Progenitor cell of endocrine pancreas (in vitro differentiated cells): ENCODE data around the gene CRMP1. TPM values are rescaled to one million over a fixed set of nuclear protein-coding genes. Genes with fewer than 3 reads are reported as not detected.

ENCODE experiments used
- DNase-seq: peaks from one replicate; pipeline ENCODE4 v3.0.0; 2021; ENCODE audit warnings: low spot score; ENCODE audit not compliant: unreplicated experiment
- H3K27ac Mint-ChIP-seq: 2 replicates; pipeline ENCODE4 v1.8.0; 2021; ENCODE audit warnings: mild to moderate bottlenecking, moderate library complexity, mixed read lengths
- H3K27me3 Mint-ChIP-seq: 2 replicates; pipeline ENCODE4 v1.8.0; 2021; ENCODE audit warnings: mixed read lengths
- H3K36me3 Mint-ChIP-seq: 2 replicates; pipeline ENCODE4 v1.8.0; 2022; ENCODE audit warnings: mixed read lengths; ENCODE audit not compliant: insufficient read depth
- H3K4me1 Mint-ChIP-seq: 2 replicates; pipeline ENCODE4 v1.8.0; 2021; ENCODE audit warnings: low read depth, mixed read lengths
- H3K4me3 Mint-ChIP-seq: 2 replicates; pipeline ENCODE4 v1.8.0; 2021; ENCODE audit warnings: low read depth, mild to moderate bottlenecking, moderate library complexity, mixed read lengths
- H3K9me3 Mint-ChIP-seq: 2 replicates; pipeline ENCODE4 v1.8.0; 2021; ENCODE audit warnings: low read depth, mixed read lengths
- total RNA-seq: library from RNA; stranded (reverse); gene quantifications from 2 replicates; pipeline ENCODE4 v1.2.1, GENCODE V29; 2021
- TF ChIP-seq, protein P1 (sequence below): fragments of 200-600 bp; sonication (generic); IDR thresholded peaks from one replicate; pipeline ENCODE4 v1.5.0; 2021; ENCODE audit warnings: antibody characterized with exemption, mild to moderate bottlenecking; ENCODE audit not compliant: unreplicated experiment

The CRMP1 gene
- total RNA-seq, 1 donor from 2014 or later, result 17.6 TPM

- H3K36me3 Mint-ChIP-seq, result no peaks in the 10 kb centered on the region
- no peaks in the 10 kb centered on the region for H3K4me1 Mint-ChIP-seq
- H3K9me3 Mint-ChIP-seq, result peaks cover 4% of the 10 kb centered on the region
- no peak overlapping the region for H3K4me3 Mint-ChIP-seq
- H3K27me3 Mint-ChIP-seq, result peaks cover 83% of the 10 kb centered on the region
- TF ChIP-seq, protein P1, sequence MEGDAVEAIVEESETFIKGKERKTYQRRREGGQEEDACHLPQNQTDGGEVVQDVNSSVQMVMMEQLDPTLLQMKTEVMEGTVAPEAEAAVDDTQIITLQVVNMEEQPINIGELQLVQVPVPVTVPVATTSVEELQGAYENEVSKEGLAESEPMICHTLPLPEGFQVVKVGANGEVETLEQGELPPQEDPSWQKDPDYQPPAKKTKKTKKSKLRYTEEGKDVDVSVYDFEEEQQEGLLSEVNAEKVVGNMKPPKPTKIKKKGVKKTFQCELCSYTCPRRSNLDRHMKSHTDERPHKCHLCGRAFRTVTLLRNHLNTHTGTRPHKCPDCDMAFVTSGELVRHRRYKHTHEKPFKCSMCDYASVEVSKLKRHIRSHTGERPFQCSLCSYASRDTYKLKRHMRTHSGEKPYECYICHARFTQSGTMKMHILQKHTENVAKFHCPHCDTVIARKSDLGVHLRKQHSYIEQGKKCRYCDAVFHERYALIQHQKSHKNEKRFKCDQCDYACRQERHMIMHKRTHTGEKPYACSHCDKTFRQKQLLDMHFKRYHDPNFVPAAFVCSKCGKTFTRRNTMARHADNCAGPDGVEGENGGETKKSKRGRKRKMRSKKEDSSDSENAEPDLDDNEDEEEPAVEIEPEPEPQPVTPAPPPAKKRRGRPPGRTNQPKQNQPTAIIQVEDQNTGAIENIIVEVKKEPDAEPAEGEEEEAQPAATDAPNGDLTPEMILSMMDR, result no peak
- no peak overlapping the region for H3K27ac Mint-ChIP-seq
- no peak for DNase-seq
Observed at GRCh38 chr4:5900844-5901243, 8.0 kb upstream of the CRMP1 start.

DNA sequence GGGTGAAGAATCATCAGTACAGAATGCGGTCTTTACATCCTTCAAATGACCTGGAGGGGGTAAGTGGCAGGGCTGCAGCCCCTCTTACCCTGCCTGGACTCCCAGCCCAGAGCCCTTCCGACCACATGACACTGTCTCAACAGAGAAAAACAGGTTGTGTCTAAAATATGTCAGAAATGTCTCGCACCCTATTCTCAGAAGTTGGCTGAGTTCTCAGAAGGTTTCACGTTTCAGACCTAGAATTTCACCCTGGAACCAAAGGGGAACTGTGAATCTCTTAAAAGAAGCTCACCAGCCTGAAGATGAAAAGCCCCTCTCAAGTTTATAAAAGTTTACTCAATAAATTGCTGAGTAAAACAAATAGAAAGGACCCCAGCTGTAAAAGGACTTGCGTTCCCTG is 7.0 kb upstream of the CRMP1 start:
- Mint-ChIP-seq H3K9me3 (peaks cover 4% of the 10 kb centered on the region), H3K27ac (no peak overlapping the region), H3K4me1 (no peaks in the 10 kb centered on the region), H3K36me3 (no peaks in the 10 kb centered on the region), H3K27me3 (peaks cover 83% of the 10 kb centered on the region), H3K4me3 (no peak overlapping the region)
- TF ChIP-seq, protein P1, result no peak
- DNase-seq, result no peak

DNA sequence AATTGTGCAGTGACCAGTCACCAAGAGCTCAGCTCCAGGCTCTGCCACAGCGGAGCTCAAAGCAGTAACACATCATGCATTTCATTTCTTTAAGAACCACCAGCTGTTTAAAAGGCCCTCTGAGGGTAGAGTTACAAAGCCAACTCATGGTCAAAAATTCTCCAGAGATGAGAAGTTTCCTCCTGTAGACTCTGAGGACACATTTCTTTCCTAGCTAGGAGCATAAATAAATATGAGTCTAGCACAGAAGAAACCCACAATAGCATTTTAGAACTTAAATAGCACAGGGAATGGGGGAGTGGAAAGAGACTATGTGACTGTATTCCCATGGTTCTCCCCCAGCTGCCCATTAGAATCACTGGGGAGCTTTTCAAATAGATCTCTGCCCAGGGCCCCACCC is 6.5 kb upstream of the CRMP1 start:
- Mint-ChIP-seq H3K36me3 (no peaks in the 10 kb centered on the region), H3K27me3 (peaks cover 85% of the 10 kb centered on the region), H3K27ac (no peak overlapping the region), H3K4me1 (no peaks in the 10 kb centered on the region), H3K9me3 (peaks cover 4% of the 10 kb centered on the region), H3K4me3 (no peak overlapping the region)
- DNase-seq, result no peak
- TF ChIP-seq, protein P1, result no peak

- no peaks in the 10 kb centered on the region for H3K4me1 Mint-ChIP-seq
Observed at GRCh38 chr4:5897674-5898073, 4.8 kb upstream of the CRMP1 start.

GRCh38 chr4:5895287-5895686 is 2.4 kb upstream of the CRMP1 start:
- TF ChIP-seq, protein P1, result no peak
- Mint-ChIP-seq H3K27me3 (peaks cover 90% of the 10 kb centered on the region), H3K4me3 (no peak overlapping the region)

More at GRCh38 chr4:5897674-5898073, 4.8 kb upstream of the CRMP1 start:
- Mint-ChIP-seq H3K9me3 (peaks cover 4% of the 10 kb centered on the region), H3K27me3 (peaks cover 90% of the 10 kb centered on the region), H3K27ac (no peak overlapping the region), H3K4me3 (no peak overlapping the region), H3K36me3 (no peaks in the 10 kb centered on the region)
- no peak for DNase-seq
- TF ChIP-seq, protein P1, result no peak

More at GRCh38 chr4:5895287-5895686, 2.4 kb upstream of the CRMP1 start:
- Mint-ChIP-seq H3K9me3 (peaks cover 4% of the 10 kb centered on the region), H3K27ac (no peak overlapping the region), H3K4me1 (peaks cover 1% of the 10 kb centered on the region), H3K36me3 (no peaks in the 10 kb centered on the region)
- no peak for DNase-seq
